ENCODE data around the gene ALOX5. TPM values are rescaled to one million over a fixed set of nuclear protein-coding genes. Genes with fewer than 3 reads are reported as not detected.
"Not testable (repeated sequence)": the region's sequence is repeated elsewhere in the genome, so short reads cannot be mapped to it uniquely, and the experiment has no call there.

ALOX5 gene
- polyA plus RNA-seq, 3 donors from 2014 or later: 0.99 to 8.0 (median 1.9) TPM

- Mint-ChIP-seq H3K27ac (no peak overlapping the region), H3K27me3 (ENCODE audit: low read depth in 3 of 3) (peaks cover 2 to 9% (median 4%) of the 10 kb centered on the region in 3 donors), H3K4me1 (peaks cover 8 to 10% of the 10 kb centered on the region in 2 donors), H3K9me3 (no peaks in the 10 kb centered on the region), H3K36me3 (no peaks in the 10 kb centered on the region), H3K4me3 (no peak overlapping the region)
- DNase-seq: no peak
Observed at GRCh38 chr10:45377858-45378257, 3.8 kb downstream of the ALOX5 start.

- Mint-ChIP-seq H3K4me1 (peaks cover 0 to 2% of the 10 kb centered on the region in 2 donors), H3K36me3 (no peaks in the 10 kb centered on the region), H3K27me3 (ENCODE audit: low read depth in 3 of 3) (peaks cover 2 to 4% (median 2%) of the 10 kb centered on the region in 3 donors), H3K4me3 (no peak overlapping the region), H3K27ac (no peak overlapping the region), H3K9me3 (no peaks in the 10 kb centered on the region)
- no peak for DNase-seq
Observed at GRCh38 chr10:45378914-45379726, 5.1 kb downstream of the ALOX5 start.

- no peak overlapping the region for H3K27ac Mint-ChIP-seq
- DNase-seq: no peak
- peaks cover 0 to 2% of the 10 kb centered on the region in 2 donors for H3K4me1 Mint-ChIP-seq
- peaks cover 2 to 4% (median 2%) of the 10 kb centered on the region in 3 donors for H3K27me3 Mint-ChIP-seq (ENCODE audit: low read depth in 3 of 3)
- H3K4me3 Mint-ChIP-seq: no peak overlapping the region
- H3K36me3 Mint-ChIP-seq: no peaks in the 10 kb centered on the region
- no peaks in the 10 kb centered on the region for H3K9me3 Mint-ChIP-seq
Observed at GRCh38 chr10:45379891-45380540, 6.0 kb downstream of the ALOX5 start.

- Mint-ChIP-seq H3K4me3 (no peak overlapping the region), H3K9me3 (no peaks in the 10 kb centered on the region), H3K27me3 (ENCODE audit: low read depth in 3 of 3) (peaks cover 0 to 2% (median 2%) of the 10 kb centered on the region in 3 donors), H3K36me3 (no peaks in the 10 kb centered on the region), H3K27ac (no peak overlapping the region), H3K4me1 (no peaks in the 10 kb centered on the region)
- no peak for DNase-seq
Observed at GRCh38 chr10:45380903-45381620, 7.0 kb downstream of the ALOX5 start.

- no peaks in the 10 kb centered on the region for H3K9me3 Mint-ChIP-seq
- no peak for DNase-seq
- H3K4me3 Mint-ChIP-seq: no peak overlapping the region
- H3K27me3 Mint-ChIP-seq (ENCODE audit: low read depth in 3 of 3): peaks cover 0 to 3% (median 2%) of the 10 kb centered on the region in 3 donors
- H3K27ac Mint-ChIP-seq: no peak overlapping the region
- H3K4me1 Mint-ChIP-seq: no peaks in the 10 kb centered on the region
- H3K36me3 Mint-ChIP-seq: no peaks in the 10 kb centered on the region
Observed at GRCh38 chr10:45382591-45382990, 8.6 kb downstream of the ALOX5 start.

GRCh38 chr10:45383682-45384330 is 9.8 kb downstream of the ALOX5 start:
- Mint-ChIP-seq H3K9me3 (no peaks in the 10 kb centered on the region), H3K27me3 (ENCODE audit: low read depth in 3 of 3) (peaks cover 0 to 3% (median 2%) of the 10 kb centered on the region in 3 donors), H3K4me3 (no peak overlapping the region), H3K4me1 (no peaks in the 10 kb centered on the region), H3K36me3 (no peaks in the 10 kb centered on the region), H3K27ac (no peak overlapping the region)
- no peak for DNase-seq

- Mint-ChIP-seq H3K27ac (no peak overlapping the region), H3K4me1 (no peaks in the 10 kb centered on the region), H3K27me3 (ENCODE audit: low read depth in 3 of 3) (peaks cover 1 to 8% (median 2%) of the 10 kb centered on the region in 3 donors), H3K4me3 (no peak overlapping the region), H3K36me3 (no peaks in the 10 kb centered on the region), H3K9me3 (no peaks in the 10 kb centered on the region)
- DNase-seq: no peak
Observed at GRCh38 chr10:45386657-45387056, 12.6 kb downstream of the ALOX5 start.

- H3K4me3 Mint-ChIP-seq: no peak overlapping the region
- no peaks in the 10 kb centered on the region for H3K9me3 Mint-ChIP-seq
- DNase-seq: no peak
Observed at GRCh38 chr10:45387096-45387893, 13.3 kb downstream of the ALOX5 start.

GRCh38 chr10:45389671-45390070 is 15.7 kb downstream of the ALOX5 start:
- not testable (repeated sequence) for H3K9me3 Mint-ChIP-seq, H3K4me1 Mint-ChIP-seq, H3K4me3 Mint-ChIP-seq, H3K27ac Mint-ChIP-seq, DNase-seq, H3K36me3 Mint-ChIP-seq
- peaks cover 1 to 20% (median 2%) of the 10 kb centered on the region in 3 donors for H3K27me3 Mint-ChIP-seq (ENCODE audit: low read depth in 3 of 3)

More at GRCh38 chr10:45387096-45387893, 13.3 kb downstream of the ALOX5 start:
- Mint-ChIP-seq H3K27me3 (ENCODE audit: low read depth in 3 of 3) (peaks cover 1 to 8% (median 2%) of the 10 kb centered on the region in 3 donors), H3K4me1 (no peaks in the 10 kb centered on the region), H3K36me3 (no peaks in the 10 kb centered on the region), H3K27ac (no peak overlapping the region)

- not testable (repeated sequence) for H3K4me3 Mint-ChIP-seq, H3K4me1 Mint-ChIP-seq, H3K27ac Mint-ChIP-seq, H3K36me3 Mint-ChIP-seq, DNase-seq
- Mint-ChIP-seq H3K27me3 (ENCODE audit: low read depth in 3 of 3) (peaks cover 1 to 21% (median 2%) of the 10 kb centered on the region in 3 donors), H3K9me3 (peaks cover 0 to 12% (median 4%) of the 10 kb centered on the region in 6 donors)
Observed at GRCh38 chr10:45391636-45392035, 17.6 kb downstream of the ALOX5 start.

- Mint-ChIP-seq H3K27ac (no peak overlapping the region), H3K36me3 (no peaks in the 10 kb centered on the region), H3K9me3 (peaks cover 0 to 13% (median 4%) of the 10 kb centered on the region in 6 donors), H3K4me3 (no peak overlapping the region), H3K27me3 (ENCODE audit: low read depth in 3 of 3) (peaks cover 0 to 20% (median 3%) of the 10 kb centered on the region in 3 donors), H3K4me1 (no peaks in the 10 kb centered on the region)
- no peak for DNase-seq
Observed at GRCh38 chr10:45395554-45395953, 21.5 kb downstream of the ALOX5 start.

GRCh38 chr10:45398595-45398994 is 24.6 kb downstream of the ALOX5 start:
- Mint-ChIP-seq H3K27me3 (ENCODE audit: low read depth in 3 of 3) (peaks cover 0 to 28% (median 2%) of the 10 kb centered on the region in 3 donors), H3K27ac (no peak overlapping the region), H3K36me3 (no peaks in the 10 kb centered on the region), H3K4me3 (no peak overlapping the region), H3K4me1 (no peaks in the 10 kb centered on the region), H3K9me3 (peaks cover 1 to 13% (median 4%) of the 10 kb centered on the region in 6 donors)
- no peak for DNase-seq

GRCh38 chr10:45399113-45399512 is 25.1 kb downstream of the ALOX5 start:
- H3K36me3 Mint-ChIP-seq: no peaks in the 10 kb centered on the region
- no peak overlapping the region for H3K4me3 Mint-ChIP-seq
- peaks cover 0 to 13% (median 3%) of the 10 kb centered on the region in 6 donors for H3K9me3 Mint-ChIP-seq
- H3K27me3 Mint-ChIP-seq (ENCODE audit: low read depth in 3 of 3): peaks cover 0 to 26% (median 2%) of the 10 kb centered on the region in 3 donors
- no peak overlapping the region for H3K27ac Mint-ChIP-seq
- no peaks in the 10 kb centered on the region for H3K4me1 Mint-ChIP-seq
- no peak for DNase-seq

Measured in immature natural killer cell (primary cell).